Upper lobe of left lung (tissue), 6 donors: ENCODE data around the gene LRP1. TPM values are rescaled to one million over a fixed set of nuclear protein-coding genes. Genes with fewer than 3 reads are reported as not detected.

Experiments used
- ATAC-seq, 2 donors: fragments of 200-7000 bp; cut with Tn5 transposase; one replicate each; pipeline ENCODE4 v1.9.1; 2022; ENCODE audit warnings: mild to moderate bottlenecking in 2 of 2, moderate library complexity in 2 of 2; ENCODE audit not compliant: low FRiP score in 2 of 2
- DNase-seq, 2 donors: peaks; one replicate each; pipeline ENCODE4 v3.0.0-alpha.2; 2019 to 2020
- H3K27ac ChIP-seq, 4 donors: fragments of 200-600 bp; sonication (generic); one replicate each; pipeline ENCODE4 v1.5.1; 2016 to 2019
- H3K27me3 ChIP-seq, 4 donors: fragments of 200-600 bp; sonication (generic); one replicate each; pipeline ENCODE4 v1.5.1; 2017 to 2019
- H3K36me3 ChIP-seq, 4 donors: fragments of 200-600 bp; sonication (generic); one replicate each; pipeline ENCODE4 v1.5.1; 2016 to 2019
- H3K4me1 ChIP-seq, 4 donors: fragments of 200-600 bp; sonication (generic); one replicate each; pipeline ENCODE4 v1.5.1; 2018 to 2019
- H3K4me3 ChIP-seq, 4 donors: fragments of 200-600 bp; sonication (generic); one replicate each; pipeline ENCODE4 v1.5.1; 2017 to 2019; ENCODE audit warnings: mild to moderate bottlenecking in 2 of 4, moderate library complexity in 1 of 4
- H3K9me3 ChIP-seq, 4 donors: fragments of 200-600 bp; sonication (generic); one replicate each; pipeline ENCODE4 v1.5.1; 2018 to 2019
- EP300 ChIP-seq, 4 donors: sonication (generic); formaldehyde crosslinking; IDR thresholded peaks; one replicate each; pipeline ENCODE4 v1.5.1; 2017; ENCODE audit warnings: antibody characterized with exemption in 4 of 4, control low read depth in 2 of 4
- POLR2A ChIP-seq, 4 donors: fragments of 450-650 bp; IDR thresholded peaks; one replicate each; pipeline ENCODE4 v1.5.1; 2016 to 2017; ENCODE audit warnings: antibody characterized with exemption in 4 of 4, mild to moderate bottlenecking in 2 of 4
- POLR2AphosphoS5 ChIP-seq, 2 donors: sonication (generic); formaldehyde crosslinking; IDR thresholded peaks; one replicate each; pipeline ENCODE4 v1.5.1; 2017; ENCODE audit warnings: antibody characterized with exemption in 2 of 2
- WGBS, 2 donors: methylation state at CpG; one replicate each; pipeline ENCODE4 v1.1.5; 2017 to 2018; 5-methylcytosine and 5-hydroxymethylcytosine counted together
- total RNA-seq, 6 donors: library from RNA; depleted of rRNA in 4 of 6; stranded (reverse); fragments of >200 nt in 4 of 6; gene quantifications; one replicate each; pipeline versions ENCODE4 v1.1.0 to v1.2.1, GENCODE V29; 2016 to 2021
- TF ChIP-seq, protein P1 (sequence below), 6 experiments: fragments of 450-650 bp in 4 of 6; fragments of 200-600 bp in 2 of 6; sonication (generic) in 2 of 6; IDR thresholded peaks; one replicate each; pipeline ENCODE4 v1.5.1; 2016 to 2019; ENCODE audit warnings: antibody characterized with exemption in 6 of 6
- donor health status: DM: no; HTN: no; CAD: no; lungs with moderate emphysema.
- donor health status: DM: no; HTN: yes; CAD: no; lungs with severe emphysema.

The LRP1 gene
- total RNA-seq, 6 donors from 2014 or later = 137 to 504 (median 308) TPM

DNA sequence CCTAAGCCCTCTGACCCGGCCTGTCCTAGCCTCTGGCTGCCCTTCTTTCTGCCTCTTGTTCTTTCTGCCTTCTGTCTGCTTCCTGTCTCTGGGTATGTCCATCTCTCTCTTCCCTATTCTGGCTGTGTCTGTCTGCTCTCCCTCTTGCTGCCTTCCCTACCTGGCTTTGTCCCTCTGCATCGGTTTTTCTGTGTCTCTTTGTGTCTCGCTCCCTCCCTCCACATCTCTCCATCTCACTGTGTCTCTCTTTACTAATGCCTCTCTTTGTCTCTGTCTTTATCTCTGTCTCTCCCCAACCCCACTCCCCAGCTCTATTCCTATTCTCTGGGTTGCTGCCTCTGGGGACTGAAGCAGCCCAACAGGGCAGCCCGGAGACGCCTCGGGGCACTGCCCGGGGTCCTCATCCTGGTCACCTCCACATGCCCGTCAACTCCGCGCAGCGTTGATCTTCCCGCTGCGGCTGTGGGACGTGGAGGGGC is 111.3 kb downstream of the LRP1 start:
- ATAC-seq (no peak), DNase-seq (no peak)
- peaks cover 59 to 67% (median 62%) of the 10 kb centered on the region in 4 donors for H3K4me1 ChIP-seq
- 3 to 4% methylated on average over 12 to 14 of the region's 14 CpGs for WGBS, 2 donors
- H3K9me3 ChIP-seq = no peaks in the 10 kb centered on the region
- TF ChIP-seq, protein P1, sequence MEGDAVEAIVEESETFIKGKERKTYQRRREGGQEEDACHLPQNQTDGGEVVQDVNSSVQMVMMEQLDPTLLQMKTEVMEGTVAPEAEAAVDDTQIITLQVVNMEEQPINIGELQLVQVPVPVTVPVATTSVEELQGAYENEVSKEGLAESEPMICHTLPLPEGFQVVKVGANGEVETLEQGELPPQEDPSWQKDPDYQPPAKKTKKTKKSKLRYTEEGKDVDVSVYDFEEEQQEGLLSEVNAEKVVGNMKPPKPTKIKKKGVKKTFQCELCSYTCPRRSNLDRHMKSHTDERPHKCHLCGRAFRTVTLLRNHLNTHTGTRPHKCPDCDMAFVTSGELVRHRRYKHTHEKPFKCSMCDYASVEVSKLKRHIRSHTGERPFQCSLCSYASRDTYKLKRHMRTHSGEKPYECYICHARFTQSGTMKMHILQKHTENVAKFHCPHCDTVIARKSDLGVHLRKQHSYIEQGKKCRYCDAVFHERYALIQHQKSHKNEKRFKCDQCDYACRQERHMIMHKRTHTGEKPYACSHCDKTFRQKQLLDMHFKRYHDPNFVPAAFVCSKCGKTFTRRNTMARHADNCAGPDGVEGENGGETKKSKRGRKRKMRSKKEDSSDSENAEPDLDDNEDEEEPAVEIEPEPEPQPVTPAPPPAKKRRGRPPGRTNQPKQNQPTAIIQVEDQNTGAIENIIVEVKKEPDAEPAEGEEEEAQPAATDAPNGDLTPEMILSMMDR (IDR thresholded peaks at IDR 0.05) = no peak
- no peak for TF ChIP-seq EP300 (IDR thresholded peaks at IDR 0.05)
- peak overlapping the region in 3 of 4 donors; percentile 43 to 58 (median 53) for H3K4me3 ChIP-seq
- peaks cover 0 to 61% (median 39%) of the 10 kb centered on the region in 4 donors for H3K27me3 ChIP-seq
- H3K27ac ChIP-seq = peak overlapping the region in 1 of 4 donors; percentile 20
- H3K36me3 ChIP-seq = peaks cover 0 to 7% (median 3%) of the 10 kb centered on the region in 4 donors

DNA sequence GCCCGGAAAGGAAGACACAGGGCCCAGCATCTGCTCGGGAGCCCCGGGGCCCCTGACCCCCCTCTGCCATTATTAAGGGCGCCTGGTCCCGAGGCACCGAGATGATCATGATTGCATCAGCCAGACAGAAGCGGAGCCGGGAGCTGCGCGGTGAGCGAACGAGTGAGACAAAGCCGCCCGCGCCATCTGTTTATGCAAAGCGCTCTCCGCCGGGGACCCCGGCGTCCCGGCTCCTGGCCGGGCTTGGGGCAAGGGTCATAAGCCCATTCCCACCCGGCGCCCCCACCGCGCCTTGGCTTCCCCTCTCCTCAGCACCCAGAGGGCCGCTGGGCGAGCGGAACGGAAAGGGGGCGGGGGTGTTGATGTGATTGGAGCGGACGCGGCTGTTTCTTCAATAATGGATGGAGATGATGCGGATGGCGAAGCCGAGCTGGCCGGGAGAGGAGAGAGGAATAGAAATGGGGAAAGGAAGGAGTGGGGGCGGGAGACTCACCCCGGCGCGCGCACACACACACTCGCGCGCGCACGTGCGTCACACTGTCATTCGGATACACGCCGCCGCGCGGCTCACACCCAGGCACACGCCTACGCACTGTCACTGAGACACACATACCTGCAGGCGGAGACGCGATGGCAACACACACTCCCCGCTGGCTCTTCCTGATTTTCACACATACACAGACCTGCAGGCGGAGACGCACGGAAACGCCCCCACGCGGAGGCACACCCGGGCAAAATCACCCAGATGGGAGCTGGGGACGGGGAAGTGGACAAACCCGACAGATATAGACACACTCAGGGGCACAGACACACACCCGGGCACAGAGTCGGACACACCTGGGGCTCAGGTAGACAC is 112.0 kb downstream of the LRP1 start:
- Histone ChIP-seq H3K27me3 (peaks cover 2 to 61% (median 39%) of the 10 kb centered on the region in 4 donors), H3K27ac (peak overlapping the region in 1 of 4 donors; percentile 20)
- peak; percentile 48 to 89 for DNase-seq

DNA sequence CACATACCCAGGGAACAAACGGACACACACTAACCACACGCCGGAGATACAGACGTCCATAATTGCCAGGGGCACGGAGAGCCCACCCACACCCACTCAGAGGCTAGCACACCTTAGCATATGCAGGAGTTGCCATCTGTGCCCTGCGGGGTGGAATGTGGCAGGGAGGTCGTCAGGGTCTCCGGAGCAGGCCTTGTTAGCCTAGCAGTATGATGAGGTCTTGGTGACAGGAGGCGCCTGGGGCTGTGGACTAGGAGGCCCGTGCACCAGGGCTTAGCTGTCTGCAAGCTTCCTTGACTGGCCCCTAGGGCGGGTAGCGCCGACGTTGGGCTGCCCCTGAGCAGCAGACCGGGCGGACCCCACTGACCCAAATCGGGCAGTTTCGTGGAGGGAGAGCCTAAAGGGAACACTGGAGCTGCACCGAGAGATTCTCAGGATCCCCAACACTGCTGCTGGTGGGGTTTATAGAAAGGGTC is 112.7 kb downstream of the LRP1 start:
- Histone ChIP-seq H3K36me3 (no peaks in the 10 kb centered on the region), H3K27me3 (peaks cover 2 to 61% (median 39%) of the 10 kb centered on the region in 4 donors), H3K4me3 (peak overlapping the region in 2 of 4 donors; percentile 53 to 58), H3K4me1 (peaks cover 59 to 67% (median 62%) of the 10 kb centered on the region in 4 donors), H3K9me3 (no peaks in the 10 kb centered on the region), H3K27ac (no peak overlapping the region)
- ATAC-seq = no peak
- DNase-seq = no peak
- 10% methylated on average over 19 of the region's 19 CpGs; no CpG with 5 or more reads in 1 of the 2 donors for WGBS, 2 donors
- TF ChIP-seq POLR2AphosphoS5 (IDR thresholded peaks at IDR 0.05) = no peak

More for the DNA sequence above, 112.0 kb downstream of the LRP1 start:
- Histone ChIP-seq H3K36me3 (peaks cover 0 to under 1% (median 0%) of the 10 kb centered on the region in 4 donors), H3K4me3 (peak overlapping the region; percentile 43 to 58 (median 51)), H3K9me3 (no peaks in the 10 kb centered on the region), H3K4me1 (peaks cover 59 to 67% (median 62%) of the 10 kb centered on the region in 4 donors)
- no peak for TF ChIP-seq POLR2A (IDR thresholded peaks at IDR 0.05)
- TF ChIP-seq, protein P1 (IDR thresholded peaks at IDR 0.05) = peak in 1 of 6 experiments; percentile 14
- ATAC-seq = peak in 1 of 2 donors; percentile 5
- 0 to 2% methylated on average over 39 to 72 of the region's 72 CpGs for WGBS, 2 donors

DNA sequence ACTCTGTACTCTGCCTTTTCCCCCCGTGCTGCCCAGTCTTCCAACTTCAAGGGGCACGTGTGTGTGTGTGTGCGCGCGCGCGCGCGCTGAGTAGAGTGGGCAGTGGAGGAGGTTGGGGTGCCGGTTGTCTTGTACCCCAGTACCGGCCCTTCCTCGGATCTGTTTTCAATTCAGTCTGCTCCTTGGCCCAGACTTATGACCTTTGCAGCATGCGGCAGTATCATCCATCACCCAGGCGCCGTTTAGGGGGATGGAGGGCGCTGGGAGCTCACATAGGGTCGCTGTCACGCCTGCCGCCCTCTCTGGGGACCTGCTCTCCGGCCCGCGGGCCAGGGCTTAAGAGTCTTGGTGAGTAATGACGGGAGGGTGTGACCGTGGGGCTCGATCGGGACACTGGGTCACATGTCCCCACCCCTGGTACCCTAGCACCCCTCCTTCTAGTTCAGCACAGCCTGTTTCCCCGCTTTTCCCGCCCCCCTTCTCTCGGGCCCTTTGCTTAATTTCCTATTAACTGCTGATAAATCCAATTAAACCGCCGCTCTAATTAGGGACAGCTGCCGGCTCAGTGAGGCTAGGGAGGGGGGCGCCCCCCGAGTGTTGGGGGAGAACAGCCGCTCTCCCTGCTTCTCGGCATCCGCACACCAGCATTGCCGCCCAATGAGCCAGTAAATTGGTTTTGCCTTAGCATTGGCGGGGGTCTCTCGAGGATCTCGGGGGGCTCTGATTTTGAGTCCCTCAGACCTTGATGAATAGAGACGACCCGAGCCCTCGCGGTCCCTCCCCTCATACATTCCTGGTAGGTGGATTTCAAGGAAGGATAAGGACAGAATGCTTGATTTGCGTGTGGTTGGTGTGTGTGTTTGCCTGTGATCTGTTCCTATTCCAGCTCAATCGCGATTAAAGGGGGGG is 113.4 kb downstream of the LRP1 start:
- Histone ChIP-seq H3K4me1 (peaks cover 59 to 67% (median 62%) of the 10 kb centered on the region in 4 donors), H3K36me3 (no peaks in the 10 kb centered on the region), H3K27ac (no peak overlapping the region), H3K27me3 (peaks cover 2 to 61% (median 35%) of the 10 kb centered on the region in 4 donors), H3K9me3 (no peaks in the 10 kb centered on the region), H3K4me3 (no peak overlapping the region)
- ATAC-seq = no peak
- peak in 1 of 2 donors; percentile 79 for DNase-seq
- TF ChIP-seq POLR2AphosphoS5 (IDR thresholded peaks at IDR 0.05) = no peak
- TF ChIP-seq, protein P1 (IDR thresholded peaks at IDR 0.05) = no peak
- no peak for TF ChIP-seq POLR2A (IDR thresholded peaks at IDR 0.05)
- TF ChIP-seq EP300 (IDR thresholded peaks at IDR 0.05) = no peak
- 6 to 11% methylated on average over 34 to 48 of the region's 48 CpGs for WGBS, 2 donors
